Measurements from ENCODE around the gene FNBP1L.

- TF ChIP-seq CTCF (tag by site-specific recombination; IDR thresholded peaks at IDR 0.05) (no peak), ZNF211 (tag by site-specific recombination; IDR thresholded peaks at IDR 0.05; ENCODE audit: low read depth) (no peak), ZNF23 (tag by site-specific recombination; IDR thresholded peaks at IDR 0.05; ENCODE audit: borderline replicate concordance) (no peak), YY2 (tag by site-specific recombination; IDR thresholded peaks at IDR 0.05) (no peak), ATF2 (tag by site-specific recombination; IDR thresholded peaks at IDR 0.05; ENCODE audit: low read depth) (no peak), ZNF302 (tag by site-specific recombination; IDR thresholded peaks at IDR 0.05; ENCODE audit: low read depth) (no peak), ZNF146 (tag by site-specific recombination; IDR thresholded peaks at IDR 0.05) (no peak), ZBTB6 (tag by site-specific recombination; IDR thresholded peaks at IDR 0.05) (no peak), ZFP41 (tag by site-specific recombination; IDR thresholded peaks at IDR 0.05; ENCODE audit: borderline replicate concordance) (no peak), ZSCAN4 (tag by site-specific recombination; IDR thresholded peaks at IDR 0.05) (no peak), REST (tag by site-specific recombination; IDR thresholded peaks at IDR 0.05) (no peak)
Observed at GRCh38 chr1:93415296-93415695, 32.6 kb upstream of the FNBP1L start.
